KMS-11 (cell line): Measurements from ENCODE around the gene CDC42SE2.

Experiments
- H2AFZ ChIP-seq: fragments of 200-600 bp; sonication (generic); 2 replicates; pipeline ENCODE4 v1.6.1; 2016; ENCODE audit warnings: antibody characterized with exemption, mixed run types, low read depth
- H3K27ac ChIP-seq: fragments of 200-600 bp; sonication (generic); 2 replicates; pipeline ENCODE4 v1.6.1; 2016; ENCODE audit warnings: mild to moderate bottlenecking, mixed run types
- H3K27me3 ChIP-seq: fragments of 200-600 bp; sonication (generic); 2 replicates; pipeline ENCODE4 v1.6.1; 2017; ENCODE audit warnings: mild to moderate bottlenecking, low read depth, mixed run types, moderate library complexity; ENCODE audit not compliant: insufficient read depth
- H3K36me3 ChIP-seq: fragments of 200-600 bp; sonication (generic); 2 replicates; pipeline ENCODE4 v1.6.1; 2017; ENCODE audit warnings: mild to moderate bottlenecking, mixed run types; ENCODE audit not compliant: insufficient read depth
- H3K4me1 ChIP-seq: fragments of 200-600 bp; sonication (generic); 2 replicates; pipeline ENCODE4 v1.6.1; 2016; ENCODE audit warnings: mild to moderate bottlenecking, low read depth, mixed run types; ENCODE audit not compliant: poor library complexity, severe bottlenecking
- H3K4me2 ChIP-seq: fragments of 200-600 bp; sonication (generic); 2 replicates; pipeline ENCODE4 v1.7.0; 2016; ENCODE audit warnings: mild to moderate bottlenecking, mixed run types
- H3K4me3 ChIP-seq: fragments of 200-600 bp; sonication (generic); IDR thresholded peaks from 2 replicates; pipeline ENCODE4 v1.6.1; 2017; ENCODE audit warnings: low read depth, low read length, mixed read lengths; ENCODE audit not compliant: insufficient read depth
- H3K79me2 ChIP-seq: fragments of 200-600 bp; sonication (generic); 2 replicates; pipeline ENCODE4 v1.6.1; 2016; ENCODE audit warnings: low read depth, mixed run types; ENCODE audit not compliant: insufficient read depth
- H3K9ac ChIP-seq: fragments of 200-600 bp; sonication (generic); 2 replicates; pipeline ENCODE4 v1.6.1; 2016; ENCODE audit warnings: mild to moderate bottlenecking, mixed run types
- H4K20me1 ChIP-seq: fragments of 200-600 bp; sonication (generic); 2 replicates; pipeline ENCODE4 v1.6.1; 2016; ENCODE audit warnings: mild to moderate bottlenecking, mixed run types; ENCODE audit not compliant: insufficient read depth
- CTCF ChIP-seq: fragments of 200-600 bp; sonication (generic); conservative IDR thresholded peaks from 2 replicates; pipeline ENCODE4 v1.6.1; 2017; ENCODE audit warnings: low read depth, mild to moderate bottlenecking, antibody characterized with exemption, low read length, moderate library complexity, mixed read lengths

CDC42SE2 gene

GRCh38 chr5:131228646-131229045 is 35.2 kb upstream of the CDC42SE2 start:
- Histone ChIP-seq H3K4me2 (no peak overlapping the region), H3K79me2 (no peaks in the 10 kb centered on the region), H3K9ac (no peak overlapping the region), H3K36me3 (no peaks in the 10 kb centered on the region), H4K20me1 (no peaks in the 10 kb centered on the region), H2AFZ (no peak overlapping the region), H3K4me1 (peaks cover 5% of the 10 kb centered on the region), H3K4me3 (no peak overlapping the region), H3K27ac (no peak overlapping the region), H3K27me3 (no peaks in the 10 kb centered on the region)
- no peak for TF ChIP-seq CTCF

GRCh38 chr5:131229623-131230022 is 34.2 kb upstream of the CDC42SE2 start:
- Histone ChIP-seq H3K36me3 (no peaks in the 10 kb centered on the region), H3K9ac (no peak overlapping the region), H2AFZ (no peak overlapping the region), H3K79me2 (no peaks in the 10 kb centered on the region), H3K27me3 (no peaks in the 10 kb centered on the region), H3K27ac (no peak overlapping the region), H3K4me2 (peak overlapping the region; percentile 2; the same call in 1 of the 2 replicates), H3K4me1 (peaks cover 5% of the 10 kb centered on the region), H3K4me3 (no peak overlapping the region), H4K20me1 (no peaks in the 10 kb centered on the region)
- TF ChIP-seq CTCF, result no peak

- Histone ChIP-seq H3K36me3 (no peaks in the 10 kb centered on the region), H3K79me2 (no peaks in the 10 kb centered on the region), H3K4me2 (peak overlapping the region; percentile 2; the same call in 1 of the 2 replicates), H3K4me1 (peaks cover 5% of the 10 kb centered on the region), H2AFZ (peak overlapping the region; percentile 9; the same call in 1 of the 2 replicates), H3K27ac (no peak overlapping the region), H3K27me3 (no peaks in the 10 kb centered on the region), H3K9ac (no peak overlapping the region), H3K4me3 (no peak overlapping the region), H4K20me1 (no peaks in the 10 kb centered on the region)
- TF ChIP-seq CTCF, result no peak
These were observed 33.4 kb upstream of the CDC42SE2 start for GRCh38 chr5:131230406-131230805.

GRCh38 chr5:131239686-131240085 is 24.2 kb upstream of the CDC42SE2 start:
- Histone ChIP-seq H3K4me1 (no peaks in the 10 kb centered on the region), H3K4me3 (no peak overlapping the region), H3K36me3 (no peaks in the 10 kb centered on the region), H3K27ac (no peak overlapping the region), H3K9ac (no peak overlapping the region), H2AFZ (no peak overlapping the region), H3K27me3 (no peaks in the 10 kb centered on the region), H4K20me1 (no peaks in the 10 kb centered on the region), H3K79me2 (no peaks in the 10 kb centered on the region), H3K4me2 (no peak overlapping the region)
- TF ChIP-seq CTCF, result no peak
